OCI-LY3 (cell line): ENCODE data around the gene FSIP1.

Source experiments
- H2AFZ ChIP-seq: fragments of 200-600, 300-600 bp; shearing (Covaris generic); 2 replicates; pipeline ENCODE4 v1.6.0; 2014; ENCODE audit warnings: antibody characterized with exemption, low read depth, low read length
- H3K27ac ChIP-seq: fragments of 200-600, 300-600 bp; sonication (generic); 2 replicates; pipeline ENCODE4 v1.5.1; 2014; ENCODE audit warnings: mild to moderate bottlenecking, low read length, moderate library complexity, mixed read lengths
- H3K27me3 ChIP-seq: fragments of 200-600, 300-600 bp; sonication (generic); 2 replicates; pipeline ENCODE4 v1.6.1; 2014; ENCODE audit warnings: low read depth, low read length, mixed read lengths
- H3K36me3 ChIP-seq: fragments of 200-600, 300-600 bp; sonication (generic); replicated peaks from 2 replicates; pipeline ENCODE3; 2014; ENCODE audit warnings: low read depth, low read length, mixed read lengths
- H3K4me1 ChIP-seq: fragments of 300-600, 200-600 bp; sonication (generic); 2 replicates; pipeline ENCODE4 v1.6.1; 2014; ENCODE audit warnings: low read length, mixed read lengths
- H3K4me2 ChIP-seq: fragments of 200-600, 300-600 bp; sonication (generic); 2 replicates; pipeline ENCODE4 v1.6.1; 2014; ENCODE audit warnings: low read length, mixed read lengths
- H3K4me3 ChIP-seq: fragments of 300-600, 200-600 bp; sonication (generic); 2 replicates; pipeline ENCODE4 v1.5.1; 2014; ENCODE audit warnings: antibody characterized with exemption, mild to moderate bottlenecking, low read length, moderate library complexity
- H3K79me2 ChIP-seq: fragments of 300-600, 200-600 bp; shearing (Covaris generic); 2 replicates; pipeline ENCODE4 v1.6.1; 2014; ENCODE audit warnings: mild to moderate bottlenecking, low read length, mixed read lengths
- H3K9ac ChIP-seq: fragments of 300-600, 200-600 bp; shearing (Covaris generic); 2 replicates; pipeline ENCODE4 v1.6.0; 2014; ENCODE audit warnings: mild to moderate bottlenecking, low read length, moderate library complexity
- H3K9me3 ChIP-seq: fragments of 200-600, 300-600 bp; shearing (Covaris generic); 2 replicates; pipeline ENCODE4 v1.6.1; 2014; ENCODE audit warnings: low read length, mixed read lengths; ENCODE audit not compliant: insufficient read depth
- H4K20me1 ChIP-seq: fragments of 200-600, 300-600 bp; sonication (generic); 2 replicates; pipeline ENCODE4 v1.6.1; 2016; ENCODE audit warnings: low read length, mixed read lengths; ENCODE audit not compliant: insufficient read depth
- EZH2phosphoT487 ChIP-seq: fragments of 200-600 bp; shearing (Covaris generic); IDR thresholded peaks from 2 replicates; pipeline ENCODE4 v1.6.1; 2018; ENCODE audit warnings: antibody characterized with exemption, mixed run types, low read depth
- TF ChIP-seq, protein P1 (sequence below): fragments of 200-600, 300-600 bp; sonication (generic); IDR thresholded peaks from 2 replicates; pipeline ENCODE4 v1.5.1; 2014; ENCODE audit warnings: antibody characterized with exemption, low read length, low read depth

Gene FSIP1

DNA sequence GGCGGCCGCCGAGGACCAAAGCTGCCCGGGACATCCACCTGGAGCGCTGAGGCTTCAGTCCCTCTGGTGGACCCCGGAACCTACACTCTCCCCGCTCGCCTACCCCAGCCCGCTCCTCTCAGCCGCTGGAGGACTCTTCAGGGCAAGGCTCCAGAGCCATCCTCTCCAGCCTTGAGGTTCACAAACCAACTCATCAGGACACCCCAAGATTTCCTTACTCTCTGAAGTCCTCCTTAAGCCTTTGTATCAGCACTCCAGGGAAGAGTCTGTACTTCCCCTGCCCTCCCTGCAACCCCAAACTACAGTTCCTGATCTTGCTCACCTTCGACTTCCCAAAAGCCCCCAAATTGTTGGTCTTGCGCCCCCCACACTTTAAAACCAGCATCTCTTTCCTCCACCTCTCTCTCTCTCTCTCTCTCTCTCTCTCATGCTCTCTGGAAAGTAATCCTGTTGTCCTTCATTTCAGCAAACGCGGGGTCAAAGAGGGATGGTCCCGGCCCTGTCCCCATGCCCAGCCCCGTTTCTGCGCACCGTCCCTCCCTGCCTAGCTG is 201.3 kb downstream of the FSIP1 start:
- Histone ChIP-seq H3K4me1 (peaks cover 16% of the 10 kb centered on the region), H3K4me3 (no peak overlapping the region), H3K36me3 (no peaks in the 10 kb centered on the region), H3K9me3 (no peaks in the 10 kb centered on the region), H4K20me1 (no peaks in the 10 kb centered on the region), H3K27me3 (no peaks in the 10 kb centered on the region), H3K79me2 (no peaks in the 10 kb centered on the region), H3K4me2 (no peak overlapping the region), H3K27ac (no peak overlapping the region), H3K9ac (no peak overlapping the region), H2AFZ (no peak overlapping the region)
- TF ChIP-seq, protein P1, sequence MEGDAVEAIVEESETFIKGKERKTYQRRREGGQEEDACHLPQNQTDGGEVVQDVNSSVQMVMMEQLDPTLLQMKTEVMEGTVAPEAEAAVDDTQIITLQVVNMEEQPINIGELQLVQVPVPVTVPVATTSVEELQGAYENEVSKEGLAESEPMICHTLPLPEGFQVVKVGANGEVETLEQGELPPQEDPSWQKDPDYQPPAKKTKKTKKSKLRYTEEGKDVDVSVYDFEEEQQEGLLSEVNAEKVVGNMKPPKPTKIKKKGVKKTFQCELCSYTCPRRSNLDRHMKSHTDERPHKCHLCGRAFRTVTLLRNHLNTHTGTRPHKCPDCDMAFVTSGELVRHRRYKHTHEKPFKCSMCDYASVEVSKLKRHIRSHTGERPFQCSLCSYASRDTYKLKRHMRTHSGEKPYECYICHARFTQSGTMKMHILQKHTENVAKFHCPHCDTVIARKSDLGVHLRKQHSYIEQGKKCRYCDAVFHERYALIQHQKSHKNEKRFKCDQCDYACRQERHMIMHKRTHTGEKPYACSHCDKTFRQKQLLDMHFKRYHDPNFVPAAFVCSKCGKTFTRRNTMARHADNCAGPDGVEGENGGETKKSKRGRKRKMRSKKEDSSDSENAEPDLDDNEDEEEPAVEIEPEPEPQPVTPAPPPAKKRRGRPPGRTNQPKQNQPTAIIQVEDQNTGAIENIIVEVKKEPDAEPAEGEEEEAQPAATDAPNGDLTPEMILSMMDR: no peak
- TF ChIP-seq EZH2phosphoT487: no peak

DNA sequence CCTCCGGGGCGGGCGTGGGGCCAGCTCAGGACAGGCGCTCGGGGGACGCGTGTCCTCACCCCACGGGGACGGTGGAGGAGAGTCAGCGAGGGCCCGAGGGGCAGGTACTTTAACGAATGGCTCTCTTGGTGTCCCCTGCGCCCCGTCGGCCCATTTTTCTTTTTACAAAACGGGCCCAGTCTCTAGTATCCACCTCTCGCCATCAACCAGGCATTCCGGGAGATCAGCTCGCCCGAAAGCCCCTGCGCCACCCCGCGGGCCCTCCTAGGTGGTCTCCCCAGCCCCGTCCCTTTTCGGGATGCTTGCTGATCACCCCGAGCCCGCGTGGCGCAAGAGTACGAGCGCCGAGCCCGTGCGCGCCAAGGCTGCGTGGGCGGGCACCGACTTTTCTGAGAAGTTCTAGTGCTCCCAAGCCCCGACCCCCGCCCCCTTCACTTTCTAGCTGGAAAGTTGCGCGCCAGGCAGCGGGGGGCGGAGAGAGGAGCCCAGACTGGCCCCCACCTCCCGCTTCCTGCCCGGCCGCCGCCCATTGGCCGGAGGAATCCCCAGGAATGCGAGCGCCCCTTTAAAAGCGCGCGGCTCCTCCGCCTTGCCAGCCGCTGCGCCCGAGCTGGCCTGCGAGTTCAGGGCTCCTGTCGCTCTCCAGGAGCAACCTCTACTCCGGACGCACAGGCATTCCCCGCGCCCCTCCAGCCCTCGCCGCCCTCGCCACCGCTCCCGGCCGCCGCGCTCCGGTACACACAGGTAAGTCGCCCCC is 202.0 kb downstream of the FSIP1 start, which contains the start of gene THBS1:
TSS of gene THBS1 (plus strand) at position 595 of the 757 bp plus-strand sequence. CDS start 779 bp downstream, outside the sequence.
- peak within 1 kb of the TSS; percentile 81 for H3K4me3 ChIP-seq
- H4K20me1 ChIP-seq: no peaks in the 10 kb centered on the region
- peak within 1 kb of the TSS; percentile 59 for H3K27ac ChIP-seq
- peak within 1 kb of the TSS; percentile 93 for H3K9ac ChIP-seq
- peaks cover 16% of the 10 kb centered on the region for H3K4me1 ChIP-seq
- TF ChIP-seq EZH2phosphoT487: no peak
- H3K79me2 ChIP-seq: no peaks in the 10 kb centered on the region
- no peaks in the 10 kb centered on the region for H3K36me3 ChIP-seq
- peak within 1 kb of the TSS; percentile 99 for H3K4me2 ChIP-seq
- H3K9me3 ChIP-seq: no peaks in the 10 kb centered on the region
- no peaks in the 10 kb centered on the region for H3K27me3 ChIP-seq
- H2AFZ ChIP-seq: peak within 1 kb of the TSS; percentile 70

DNA sequence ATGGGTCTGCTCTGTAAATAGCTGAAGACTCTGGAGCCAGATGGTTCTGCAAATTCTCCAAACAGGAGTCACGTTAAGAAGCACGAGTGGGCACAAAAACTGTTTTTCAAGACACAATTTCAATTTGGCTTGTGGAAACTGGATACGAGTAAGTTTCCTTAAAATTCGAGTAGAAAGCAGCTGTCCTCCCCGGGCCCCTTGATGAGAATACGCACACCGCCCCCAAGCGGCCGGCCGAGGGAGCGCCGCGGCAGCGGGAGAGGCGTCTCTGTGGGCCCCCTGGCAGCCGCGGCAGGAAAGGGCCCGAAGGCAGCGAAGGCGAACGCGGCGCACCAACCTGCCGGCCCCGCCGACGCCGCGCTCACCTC is 202.5 kb downstream of the FSIP1 start:
- peak overlapping the region; percentile 70 for H2AFZ ChIP-seq
- no peaks in the 10 kb centered on the region for H3K36me3 ChIP-seq
- no peaks in the 10 kb centered on the region for H3K9me3 ChIP-seq
- TF ChIP-seq, protein P1: peak; percentile 94
- no peak for TF ChIP-seq EZH2phosphoT487
- peak overlapping the region; percentile 59 for H3K27ac ChIP-seq
- H3K4me1 ChIP-seq: peaks cover 16% of the 10 kb centered on the region
- H3K27me3 ChIP-seq: no peaks in the 10 kb centered on the region
- no peaks in the 10 kb centered on the region for H3K79me2 ChIP-seq
- H4K20me1 ChIP-seq: no peaks in the 10 kb centered on the region
- H3K4me3 ChIP-seq: peak overlapping the region; percentile 81
- H3K9ac ChIP-seq: peak overlapping the region; percentile 93
- peak overlapping the region; percentile 99 for H3K4me2 ChIP-seq

DNA sequence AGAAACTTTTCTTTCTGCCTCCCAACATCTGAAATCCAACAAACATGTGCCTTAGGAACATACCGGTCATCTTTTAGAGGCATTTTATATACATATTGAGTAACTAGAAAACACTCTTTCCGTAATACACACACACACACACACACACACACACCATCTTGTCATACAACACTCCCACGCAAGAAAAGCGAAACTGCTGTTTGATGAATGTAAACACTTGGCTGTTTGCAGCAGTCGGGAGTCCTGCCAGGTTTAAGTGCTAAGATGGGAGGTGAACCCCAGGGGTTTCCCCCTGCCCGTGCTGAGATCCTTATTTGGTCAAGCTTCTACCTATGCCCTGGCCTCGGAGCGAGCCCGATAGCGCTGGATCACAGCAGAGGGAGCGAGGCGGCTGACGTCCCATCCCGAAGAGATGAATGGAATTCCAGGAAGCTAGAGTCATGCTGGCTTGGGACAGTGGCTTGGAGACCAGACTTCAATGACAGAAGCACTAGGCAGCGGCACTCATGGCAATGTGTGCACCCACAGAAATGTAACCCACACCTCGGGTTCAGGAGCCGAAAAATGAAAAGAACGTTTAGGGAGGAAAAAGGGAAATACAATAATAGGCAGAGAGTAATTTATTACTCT is 203.0 kb downstream of the FSIP1 start:
- Histone ChIP-seq H3K27me3 (no peaks in the 10 kb centered on the region), H3K36me3 (no peaks in the 10 kb centered on the region), H3K4me3 (peak overlapping the region; percentile 81), H3K9ac (peak overlapping the region; percentile 93), H4K20me1 (no peaks in the 10 kb centered on the region), H3K79me2 (no peaks in the 10 kb centered on the region), H3K9me3 (no peaks in the 10 kb centered on the region), H2AFZ (peak overlapping the region; percentile 70), H3K27ac (peak overlapping the region; percentile 59), H3K4me1 (peaks cover 16% of the 10 kb centered on the region), H3K4me2 (peak overlapping the region; percentile 99)
- no peak for TF ChIP-seq EZH2phosphoT487
- TF ChIP-seq, protein P1: no peak
